DMS 273 treated with DMSO at 0.1 percent for 48 hours (cell line): ENCODE data around the gene MAST4.
"Not testable (repeated sequence)": the region's sequence is repeated elsewhere in the genome, so short reads cannot be mapped to it uniquely, and the experiment has no call there.

Experiments
- DNase-seq: peaks from one replicate; lab custom pipeline; 2025; lab: John Stamatoyannopoulos, UW

MAST4 gene

DNA sequence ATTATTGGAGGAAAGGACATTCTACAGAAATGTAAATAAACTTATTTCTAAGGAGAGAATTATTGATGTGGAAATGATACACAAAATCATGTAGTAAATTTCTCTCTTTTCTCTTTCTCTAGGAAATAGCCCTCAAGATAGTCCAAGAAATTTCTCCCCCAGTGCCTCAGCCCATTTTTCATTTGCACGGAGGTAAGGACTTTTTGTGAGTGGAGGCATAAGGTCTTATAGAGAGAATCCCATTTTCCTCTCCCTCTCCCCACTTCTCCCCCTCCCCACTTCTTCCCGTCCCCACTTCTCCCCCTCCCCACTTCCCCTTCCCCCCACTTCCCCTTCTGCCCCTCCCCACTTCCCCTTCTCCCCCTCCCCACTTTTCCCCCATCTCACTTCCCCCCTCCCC is 493.8 kb downstream of the MAST4 start:
- DNase-seq = no peak

DNA sequence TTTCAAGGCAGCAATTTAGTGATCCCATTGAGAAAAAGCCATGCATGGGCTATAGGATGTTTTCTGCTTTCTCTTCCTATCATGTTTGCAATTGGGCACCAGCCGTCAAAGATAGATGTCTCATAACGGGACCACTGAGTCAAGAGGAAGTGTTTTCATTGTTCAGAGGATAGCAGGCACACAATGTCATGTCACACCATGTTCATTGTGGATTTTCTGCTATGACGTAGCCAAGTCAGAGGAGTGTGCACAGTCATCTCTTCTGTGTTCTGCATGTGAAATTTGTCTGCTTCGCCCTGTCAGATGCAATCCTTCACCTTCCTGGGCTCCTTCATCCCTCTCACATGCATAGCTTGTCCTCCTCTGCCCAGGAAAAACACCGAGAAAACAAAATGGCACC is 494.4 kb downstream of the MAST4 start:
- DNase-seq = no peak

DNA sequence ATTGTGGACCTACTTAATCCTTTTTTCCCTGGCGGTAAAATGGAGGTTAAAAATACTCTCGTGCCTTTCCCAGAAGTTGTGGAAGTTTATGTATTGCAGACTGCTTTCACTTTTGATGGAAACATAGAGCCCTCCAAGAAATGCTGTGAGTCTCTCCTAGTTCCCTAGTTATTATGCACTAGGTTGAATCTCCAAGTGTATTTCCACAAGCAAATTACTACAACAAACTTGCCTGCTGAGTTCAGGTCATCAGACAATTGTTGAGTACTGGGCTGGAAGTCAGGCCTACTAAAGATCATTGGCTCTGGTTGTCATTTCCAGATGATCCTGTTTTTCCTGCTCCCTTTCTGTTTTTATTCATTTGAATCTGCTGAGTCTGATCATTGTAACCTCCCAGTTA is 496.3 kb downstream of the MAST4 start:
- DNase-seq = no peak

DNA sequence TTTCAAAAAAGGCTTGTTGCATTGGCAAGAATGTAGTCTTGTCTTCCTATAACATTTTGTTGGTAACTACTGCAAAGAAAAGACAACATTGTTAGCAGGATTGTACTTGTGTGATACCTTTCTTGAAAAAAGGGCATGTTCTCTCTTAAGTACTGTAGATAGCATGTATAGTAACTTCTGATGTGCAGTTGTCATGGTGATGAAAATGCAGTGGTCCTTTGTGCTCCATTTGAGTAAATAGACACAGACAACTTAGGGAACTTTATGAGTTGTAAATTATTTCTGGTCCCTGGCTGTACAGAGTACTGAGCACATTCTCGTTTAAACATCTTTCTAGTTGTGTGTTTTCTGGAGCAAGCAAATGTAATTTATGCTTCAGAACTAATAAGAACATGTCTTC is 497.1 kb downstream of the MAST4 start:
- DNase-seq = no peak

GRCh38 chr5:67094476-67095300 is 498.5 kb downstream of the MAST4 start:
- peak; percentile 31 for DNase-seq

DNA sequence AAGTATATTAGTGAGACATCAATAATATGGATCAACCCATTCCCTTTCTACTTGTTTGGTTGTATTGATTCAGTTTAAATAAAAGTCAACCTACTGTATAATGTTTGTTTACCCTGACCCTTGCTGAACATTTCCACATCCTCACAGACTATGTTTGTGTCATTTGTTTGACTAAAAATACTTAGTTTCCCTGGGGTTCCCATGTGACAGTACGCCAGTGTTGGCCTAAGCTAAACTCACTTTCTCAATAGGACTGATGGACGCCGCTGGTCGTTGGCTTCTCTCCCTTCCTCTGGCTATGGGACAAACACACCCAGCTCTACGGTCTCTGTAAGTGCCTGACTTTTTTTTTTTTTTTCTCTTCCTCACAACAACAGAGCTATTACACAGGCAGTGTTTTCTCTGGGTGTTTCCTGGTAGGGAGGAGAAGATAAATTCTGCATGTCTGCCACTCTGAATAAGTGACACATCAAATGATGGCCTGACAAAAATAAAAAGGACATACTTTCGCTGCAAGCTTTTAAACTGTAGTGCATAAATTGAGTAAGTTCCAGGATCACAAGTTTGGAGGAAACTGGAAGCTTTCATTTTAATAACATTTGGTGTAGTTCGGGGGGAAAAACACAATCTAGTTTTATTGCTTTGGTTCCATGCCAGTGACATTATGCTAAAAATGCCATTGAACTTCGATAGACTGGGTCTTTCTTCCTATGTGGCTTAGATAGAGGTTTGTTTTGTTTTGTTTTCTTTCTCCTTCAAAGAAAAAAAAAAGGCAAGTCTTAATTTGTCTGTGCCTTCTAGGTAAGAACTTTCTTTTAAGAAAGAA is 499.4 kb downstream of the MAST4 start:
- no peak for DNase-seq

DNA sequence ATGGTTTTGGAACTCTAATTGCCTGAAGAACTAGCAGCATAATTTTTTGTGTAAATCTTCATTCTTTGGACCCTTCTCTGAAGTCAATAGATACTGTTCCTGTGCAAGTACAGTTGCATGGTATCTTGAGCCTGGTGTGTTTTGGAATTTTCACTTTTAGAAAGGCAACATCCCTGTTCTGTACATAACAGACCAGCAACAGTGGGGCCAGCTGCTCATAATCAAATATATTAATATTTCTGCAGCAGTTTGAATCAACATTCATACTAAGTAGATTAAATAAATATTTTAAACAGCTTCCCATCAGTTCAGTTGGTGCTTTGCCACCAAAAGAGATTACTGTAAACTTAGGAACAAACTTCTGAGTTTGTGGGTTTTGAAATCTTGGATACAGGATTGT is 502.5 kb downstream of the MAST4 start:
- DNase-seq = no peak

GRCh38 chr5:67100301-67100700 is 504.1 kb downstream of the MAST4 start:
- DNase-seq = no peak

- no peak for DNase-seq
Observed at GRCh38 chr5:67102708-67103107, 506.5 kb downstream of the MAST4 start.

DNA sequence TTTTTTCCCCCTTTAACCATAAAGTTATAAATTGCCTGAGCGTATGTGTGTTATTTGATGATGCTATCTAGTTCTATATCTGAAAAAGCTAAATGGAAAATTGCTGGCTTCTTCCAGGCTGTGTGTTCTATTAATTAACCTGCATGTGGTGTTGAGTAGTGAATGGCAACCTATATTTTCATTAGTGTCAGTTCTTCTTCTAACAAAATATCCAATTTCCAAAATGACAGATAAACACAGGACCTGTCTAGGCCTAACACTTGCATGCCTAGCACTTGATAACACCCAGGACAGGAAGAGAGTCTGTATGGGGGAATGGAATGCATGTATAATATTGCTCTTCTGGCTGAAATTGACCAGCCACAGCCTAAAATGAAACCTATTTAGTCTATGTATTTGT is 508.7 kb downstream of the MAST4 start:
- no peak for DNase-seq

- no peak for DNase-seq
Observed at GRCh38 chr5:67105270-67105669, 509.1 kb downstream of the MAST4 start.

DNA sequence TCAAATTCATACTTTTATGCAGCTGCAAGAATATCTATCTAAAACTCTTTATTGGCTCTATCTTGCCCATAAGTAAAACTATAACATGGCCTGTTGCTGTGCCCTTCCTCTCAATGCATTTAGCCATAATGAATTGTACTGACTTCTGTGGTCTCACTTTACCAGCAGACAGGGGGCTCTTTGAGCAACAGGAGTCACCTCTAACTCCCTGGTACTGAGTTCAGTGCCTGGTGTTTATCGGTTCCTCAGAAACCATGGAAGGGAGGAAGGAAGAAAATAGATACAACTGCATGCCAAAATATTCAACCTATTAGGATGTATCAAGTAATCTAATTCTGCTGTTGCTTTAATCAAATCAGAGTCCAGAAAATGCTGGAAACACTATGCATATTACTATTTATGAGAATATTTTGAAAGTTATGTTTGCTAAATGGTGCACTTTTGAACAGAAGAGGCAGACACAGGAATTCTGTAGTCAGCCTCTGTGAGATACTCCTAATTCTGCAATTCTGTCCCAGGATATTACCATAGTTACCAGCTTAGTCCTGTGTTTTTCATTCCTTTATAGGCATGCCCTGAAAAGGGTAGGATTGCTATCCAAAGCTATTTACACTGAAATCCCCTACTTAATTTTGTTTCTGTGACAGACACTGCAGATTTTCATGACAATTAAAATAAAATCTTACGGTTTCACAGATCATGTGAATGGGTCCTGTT is 510.6 kb downstream of the MAST4 start:
- no peak for DNase-seq

DNA sequence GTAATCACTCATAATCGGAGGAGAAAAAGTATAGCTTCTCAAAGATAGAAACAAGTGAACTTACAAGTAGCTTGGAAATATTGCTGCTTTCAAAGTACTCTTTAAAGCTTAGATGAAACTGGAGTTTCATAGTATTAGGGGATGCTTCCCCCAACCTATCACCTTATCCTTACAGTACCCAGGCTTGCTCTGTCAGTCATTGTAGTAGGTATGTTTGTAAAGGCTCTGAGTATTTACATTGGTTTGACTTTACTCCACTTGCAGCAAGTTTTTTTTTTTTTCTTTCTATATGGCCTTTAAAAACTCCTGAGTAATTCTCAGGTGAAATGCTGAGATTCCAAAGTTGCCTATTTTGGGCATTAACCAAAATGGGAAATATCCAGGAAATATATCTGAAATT is 515.6 kb downstream of the MAST4 start:
- DNase-seq = no peak

DNA sequence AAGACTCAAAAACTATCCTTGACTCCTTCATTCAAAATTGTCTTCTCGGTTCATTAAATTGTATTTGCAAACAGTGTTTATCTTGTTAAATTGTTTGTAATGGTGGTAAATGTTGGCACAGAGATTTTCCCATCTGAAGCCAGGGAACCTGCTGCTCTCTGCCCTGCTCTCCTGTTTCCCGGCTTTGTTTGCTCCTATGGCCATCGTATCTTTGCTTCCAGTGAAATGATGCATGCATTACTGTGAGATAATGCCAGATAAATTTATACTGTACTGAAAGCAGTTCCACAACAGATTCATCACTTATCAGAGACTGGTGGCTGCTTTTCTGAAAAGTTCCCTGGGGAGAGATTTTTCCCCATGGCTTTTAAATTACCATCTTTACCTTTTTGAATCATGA is 519.1 kb downstream of the MAST4 start:
- DNase-seq = no peak

- no peak for DNase-seq
Observed at GRCh38 chr5:67115817-67116216, 519.6 kb downstream of the MAST4 start.

- DNase-seq = no peak
Observed at GRCh38 chr5:67118050-67118620, 521.9 kb downstream of the MAST4 start.

GRCh38 chr5:67119010-67119409 is 522.8 kb downstream of the MAST4 start:
- no peak for DNase-seq

DNA sequence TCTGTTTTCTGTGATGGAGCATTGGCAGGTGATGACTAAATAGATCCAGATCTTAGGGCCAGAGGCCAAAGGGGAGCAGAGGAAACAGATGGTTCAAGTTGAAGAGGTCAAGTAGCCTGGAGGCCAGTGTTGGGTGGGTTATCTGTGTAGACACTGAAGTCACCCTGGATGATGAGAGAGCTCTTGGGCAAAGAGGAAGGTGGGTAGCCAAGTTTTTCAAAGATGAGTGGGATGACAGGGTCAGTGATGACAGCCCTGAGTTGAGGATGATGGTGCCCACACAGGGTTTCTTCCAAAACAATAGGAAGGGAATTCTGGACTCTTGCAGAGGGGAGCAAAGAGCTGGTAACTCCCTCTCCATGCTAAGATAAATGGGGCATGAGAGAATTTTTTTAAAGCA is 523.8 kb downstream of the MAST4 start:
- DNase-seq = no peak

- DNase-seq = no peak
Observed at GRCh38 chr5:67123819-67124218, 527.6 kb downstream of the MAST4 start.

DNA sequence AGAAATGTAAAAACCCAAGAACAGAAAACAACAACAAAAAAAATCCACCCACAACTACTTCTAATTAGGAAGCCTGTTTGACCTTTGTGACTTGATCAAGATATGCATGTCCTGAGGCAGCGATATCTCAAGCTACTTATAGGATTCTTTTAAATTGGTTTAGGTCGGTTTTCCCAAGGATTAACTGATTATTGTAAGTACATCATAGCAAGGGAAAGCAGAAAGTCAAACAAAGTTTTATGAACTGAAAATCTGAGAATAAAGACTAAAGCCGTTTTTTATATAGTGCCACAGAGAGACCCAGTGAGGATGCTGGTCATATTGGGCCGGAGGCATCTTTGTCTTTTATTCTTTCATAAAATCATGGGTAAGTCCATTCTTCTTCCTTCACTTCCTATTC is 528.4 kb downstream of the MAST4 start:
- DNase-seq = no peak

DNA sequence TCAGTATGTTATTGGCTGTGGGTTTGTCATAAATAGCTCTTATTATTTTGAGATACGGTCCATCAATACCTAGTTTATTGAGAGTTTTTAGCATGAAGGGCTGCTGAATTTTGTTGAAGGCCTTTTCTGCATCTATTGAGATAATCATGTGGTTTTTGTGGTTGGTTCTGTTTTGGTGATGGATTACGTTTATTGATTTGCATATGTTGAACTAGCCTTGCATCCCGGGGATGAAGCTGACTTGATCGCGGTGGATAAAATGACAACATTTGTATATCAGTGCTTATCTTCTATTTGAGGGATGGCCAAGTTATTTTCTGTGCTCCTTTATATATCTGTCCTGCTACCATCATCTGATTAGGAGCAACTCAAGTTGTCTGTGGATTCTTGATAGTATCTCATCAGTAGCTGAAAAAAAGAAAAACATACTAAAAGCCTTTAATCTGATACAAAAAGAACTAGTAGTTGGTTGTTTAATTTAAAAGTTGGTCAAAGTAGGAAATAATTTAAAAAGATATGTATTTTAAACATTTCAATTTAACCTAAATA is 531.2 kb downstream of the MAST4 start:
- DNase-seq = not testable (repeated sequence)

- DNase-seq = no peak
Observed at GRCh38 chr5:67129768-67130167, 533.6 kb downstream of the MAST4 start.
